ENCODE data around the gene AMPH. TPM values are rescaled to one million over a fixed set of nuclear protein-coding genes. Genes with fewer than 3 reads are reported as not detected.

AMPH gene
- total RNA-seq = 10 to 100 TPM in 2 of 4 donors, 1 to 10 TPM in 2; 3.5 to 37.0 (median 10.9) TPM

- 1% methylated on average over 58 to 92 of the region's 105 CpGs for WGBS, 2 donors
- no peak for TF ChIP-seq CTCF (IDR thresholded peaks at IDR 0.05)
- no peak for TF ChIP-seq EP300 (IDR thresholded peaks at IDR 0.05)
- no peak for TF ChIP-seq POLR2A (IDR thresholded peaks at IDR 0.05)
- Histone ChIP-seq H3K9me3 (peaks cover 0 to 2% (median 0%) of the 10 kb centered on the region in 4 donors), H3K27ac (no peak within 1 kb of the TSS), H3K4me1 (peaks cover 0 to 22% (median 0%) of the 10 kb centered on the region in 4 donors), H3K27me3 (peaks cover 0 to 20% of the 10 kb centered on the region in 2 donors), H3K36me3 (no peaks in the 10 kb centered on the region), H3K4me3 (peak within 1 kb of the TSS; percentile 29 to 58 (median 33))
- DNase-seq (ENCODE audit: low spot score in 2 of 2) = no peak
These were observed at the start of gene AMPH for GRCh38 chr7:38630720-38631673. Gene AMPH, minus strand, starts transcription at chr7:38631373. Its CDS starts 22 bp downstream, at chr7:38631351.

- TF ChIP-seq EP300 (IDR thresholded peaks at IDR 0.05) (no peak), POLR2A (IDR thresholded peaks at IDR 0.05) (no peak), CTCF (IDR thresholded peaks at IDR 0.05) (no peak)
- no peak for DNase-seq (ENCODE audit: low spot score in 2 of 2)
- WGBS, 2 donors = 73 to 84% methylated on average over 3 of the region's 3 CpGs
- H3K9me3 ChIP-seq = peaks cover 0 to 4% (median 0%) of the 10 kb centered on the region in 4 donors
- no peak overlapping the region for H3K27ac ChIP-seq
- no peak overlapping the region for H3K4me3 ChIP-seq
- H3K27me3 ChIP-seq = no peaks in the 10 kb centered on the region
- H3K36me3 ChIP-seq = no peaks in the 10 kb centered on the region
- no peaks in the 10 kb centered on the region for H3K4me1 ChIP-seq
These were observed 48.2 kb upstream of the AMPH start for GRCh38 chr7:38679419-38679818.

- H3K27ac ChIP-seq = no peak overlapping the region
- no peaks in the 10 kb centered on the region for H3K27me3 ChIP-seq
- peaks cover 0 to 4% (median 0%) of the 10 kb centered on the region in 4 donors for H3K9me3 ChIP-seq
- 82 to 85% methylated on average over 1 of the region's 1 CpG for WGBS, 2 donors
- H3K36me3 ChIP-seq = no peaks in the 10 kb centered on the region
- TF ChIP-seq POLR2A (IDR thresholded peaks at IDR 0.05) (no peak), EP300 (IDR thresholded peaks at IDR 0.05) (no peak), CTCF (IDR thresholded peaks at IDR 0.05) (no peak)
- H3K4me3 ChIP-seq = no peak overlapping the region
- H3K4me1 ChIP-seq = no peaks in the 10 kb centered on the region
- no peak for DNase-seq (ENCODE audit: low spot score in 2 of 2)
These were observed 47.5 kb upstream of the AMPH start for GRCh38 chr7:38678698-38679054.

- TF ChIP-seq EP300 (IDR thresholded peaks at IDR 0.05) (no peak), POLR2A (IDR thresholded peaks at IDR 0.05) (no peak), CTCF (IDR thresholded peaks at IDR 0.05) (no peak)
- H3K4me1 ChIP-seq = no peaks in the 10 kb centered on the region
- H3K27ac ChIP-seq = no peak overlapping the region
- WGBS, 2 donors = 79 to 84% methylated on average over 5 of the region's 5 CpGs
- DNase-seq (ENCODE audit: low spot score in 2 of 2) = no peak
- no peaks in the 10 kb centered on the region for H3K36me3 ChIP-seq
- no peaks in the 10 kb centered on the region for H3K27me3 ChIP-seq
- peaks cover 0 to 4% (median 0%) of the 10 kb centered on the region in 4 donors for H3K9me3 ChIP-seq
- no peak overlapping the region for H3K4me3 ChIP-seq
These were observed 47.0 kb upstream of the AMPH start for GRCh38 chr7:38677981-38678697.

Measured in tibial nerve (tissue), 4 donors.